SK-MEL-5 (cell line): Measurements from ENCODE around the gene DENND10. TPM values are rescaled to one million over a fixed set of nuclear protein-coding genes. Genes with fewer than 3 reads are reported as not detected.
"Not testable (repeated sequence)": the region's sequence is repeated elsewhere in the genome, so short reads cannot be mapped to it uniquely, and the experiment has no call there.

Experiments
- DNase-seq: peaks from one replicate; pipeline ENCODE4 v3.0.0-alpha.2; 2016; ENCODE audit warnings: low read depth, low spot score
- in situ Hi-C: cut with HindIII; loops from 2 replicates; pipeline ENCODE4 v1.10.0; 2016; ENCODE audit warnings: low sequenced_read_pairs, high pct_unique_total_duplicates, low pct_unique_long_range_greater_than_20kb
- total RNA-seq: library from RNA; depleted of rRNA; stranded (reverse); fragments of >200 nt; shearing (Covaris generic); gene quantifications from 2 replicates; pipeline ENCODE4 v1.2.3, GENCODE V29; 2014

The DENND10 gene
- total RNA-seq, 1 experiment from 2014 or later, result 55.6 TPM

DNA sequence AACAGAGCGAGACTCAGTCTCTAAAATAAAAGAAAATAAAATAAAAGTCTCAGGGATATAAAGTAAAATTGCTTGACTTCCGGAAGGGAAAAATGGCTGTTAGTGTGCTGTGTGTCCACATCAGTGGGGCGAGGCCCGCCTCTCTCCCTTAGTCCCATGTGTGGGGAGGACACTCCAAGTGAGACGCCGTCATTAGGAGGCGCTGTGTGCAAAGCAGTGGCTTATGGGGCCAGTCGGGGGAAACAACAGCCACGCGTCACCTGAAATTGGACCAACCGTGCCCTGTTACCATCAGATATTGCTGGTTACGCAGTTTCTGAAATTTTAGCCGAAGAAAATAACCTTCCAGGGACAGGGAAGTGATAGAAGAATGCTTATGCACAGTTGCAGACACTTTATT, 45.8 kb downstream of the DENND10 start:
- DNase-seq, result peak; percentile 57
- in situ Hi-C loops, result no loop called here

DNA sequence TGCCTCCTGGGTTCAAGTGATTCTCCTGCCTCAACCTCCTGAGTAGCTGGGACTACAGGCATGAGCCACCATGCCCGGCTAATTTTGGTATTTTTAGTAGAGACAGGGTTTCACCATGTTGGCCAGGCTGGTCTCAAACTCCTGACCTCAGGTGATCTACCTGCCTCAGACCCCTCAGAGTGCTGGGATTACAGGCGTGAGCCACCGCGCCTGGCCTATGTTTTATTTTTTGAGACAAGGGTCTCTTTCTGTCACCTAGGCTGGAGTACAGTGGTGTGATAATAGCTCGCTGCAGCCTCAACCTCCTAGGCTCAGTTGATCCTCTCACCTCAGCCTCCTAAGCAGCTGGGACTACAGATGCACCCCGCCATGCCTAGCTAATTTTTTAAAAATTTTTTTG, 47.7 kb downstream of the DENND10 start:
- in situ Hi-C loops, DNase-seq: not testable (repeated sequence)

DNA sequence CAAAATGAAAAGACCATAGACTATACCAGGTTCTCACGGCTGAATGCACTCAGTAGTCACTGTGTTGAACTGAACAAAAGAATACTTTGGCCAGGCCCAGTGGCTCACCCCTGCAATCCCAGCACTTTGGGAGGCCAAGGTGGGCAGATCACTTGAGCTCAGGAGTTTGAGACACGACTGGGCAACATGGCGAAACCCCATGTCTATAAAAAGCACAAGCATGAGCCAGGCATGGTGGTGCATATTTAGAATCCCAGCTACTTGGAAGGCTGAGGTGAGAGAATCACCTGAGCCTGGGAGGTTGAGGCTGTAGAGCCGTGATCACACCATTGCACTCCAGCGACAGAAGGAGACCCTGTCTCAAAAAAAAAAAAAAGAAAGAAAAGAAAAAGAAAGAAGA, 49.1 kb downstream of the DENND10 start:
- in situ Hi-C loops, result no loop called here
- no peak for DNase-seq

DNA sequence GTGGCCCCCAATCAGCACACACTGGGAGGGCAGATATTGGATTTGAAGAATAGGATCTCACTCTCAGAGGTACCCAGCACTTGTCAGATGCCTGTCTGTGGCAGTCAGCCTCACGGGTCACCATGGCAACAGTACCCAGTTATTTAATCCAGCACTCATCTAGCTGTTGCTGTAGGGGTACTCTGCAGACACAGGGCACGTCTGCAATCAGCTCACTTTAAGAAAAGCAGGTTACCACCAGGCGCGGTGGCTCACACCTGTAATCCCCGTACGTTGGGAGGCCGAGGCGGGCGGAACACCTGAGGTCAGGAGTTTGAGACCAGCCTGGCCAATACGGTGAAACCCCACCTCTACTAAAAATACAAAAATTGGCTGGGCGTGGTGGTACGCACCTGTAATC, 49.7 kb downstream of the DENND10 start:
- no peak for DNase-seq

DNA sequence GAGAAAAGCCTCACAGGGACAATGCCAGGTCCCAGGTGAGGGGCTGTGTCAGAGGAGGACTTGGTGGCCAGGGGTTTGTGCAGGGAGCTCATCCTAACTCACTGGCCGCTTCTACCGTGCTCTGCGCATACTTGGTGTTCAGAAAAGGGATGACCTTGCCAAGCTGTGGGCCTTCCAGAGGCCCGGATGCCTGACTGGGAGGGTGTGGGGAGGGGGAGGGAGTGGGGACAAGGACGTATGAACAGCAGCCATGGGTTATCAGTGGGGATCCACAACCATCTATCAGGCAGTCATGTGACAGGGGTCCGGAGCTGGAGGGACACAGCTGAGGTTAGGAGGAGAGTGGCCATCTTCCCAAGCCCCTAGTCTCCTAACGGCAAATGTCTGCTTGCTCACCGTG, 55.4 kb downstream of the DENND10 start:
- in situ Hi-C loops, result no loop called here
- DNase-seq, result no peak

More for the DNA sequence above, 49.7 kb downstream of the DENND10 start:
- in situ Hi-C loops, result no loop called here

DNA sequence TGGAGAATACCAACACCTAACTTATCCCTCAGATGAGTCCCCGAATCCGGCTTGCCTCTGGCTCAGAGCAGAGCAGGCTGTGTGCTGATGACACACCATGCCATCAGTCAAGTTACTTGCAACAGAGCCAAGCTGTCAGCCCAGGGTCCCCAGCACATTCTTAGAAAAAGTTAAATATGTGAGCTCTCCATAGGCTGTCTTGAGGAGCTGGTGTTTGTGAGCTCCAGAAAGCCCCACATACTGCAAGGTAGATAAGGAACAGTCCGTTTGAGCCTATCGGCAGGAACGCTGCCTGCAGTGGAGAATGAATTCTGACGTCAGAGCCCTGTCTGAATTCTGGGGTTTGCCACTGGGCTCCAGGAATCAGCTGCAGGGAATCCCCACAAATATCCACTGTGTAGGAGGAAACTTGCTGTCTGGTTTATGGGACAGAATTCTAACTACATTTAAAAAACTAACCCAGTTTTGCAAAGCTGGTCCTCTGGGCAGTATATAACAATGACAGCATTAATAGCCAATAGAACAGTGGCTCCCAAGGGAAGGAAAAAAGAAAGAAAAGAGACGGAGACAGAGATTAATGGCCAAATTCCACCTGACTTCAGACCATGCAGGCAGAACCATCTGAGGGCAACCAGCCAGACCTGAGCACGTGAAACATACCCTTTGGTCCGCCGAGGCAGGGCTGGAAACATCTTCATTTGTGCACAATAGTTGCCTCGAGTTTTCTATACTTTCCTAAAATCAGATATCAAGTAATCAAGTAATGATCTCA, 58.0 kb downstream of the DENND10 start:
- no peak for DNase-seq
- in situ Hi-C loops, result no loop called here

DNA sequence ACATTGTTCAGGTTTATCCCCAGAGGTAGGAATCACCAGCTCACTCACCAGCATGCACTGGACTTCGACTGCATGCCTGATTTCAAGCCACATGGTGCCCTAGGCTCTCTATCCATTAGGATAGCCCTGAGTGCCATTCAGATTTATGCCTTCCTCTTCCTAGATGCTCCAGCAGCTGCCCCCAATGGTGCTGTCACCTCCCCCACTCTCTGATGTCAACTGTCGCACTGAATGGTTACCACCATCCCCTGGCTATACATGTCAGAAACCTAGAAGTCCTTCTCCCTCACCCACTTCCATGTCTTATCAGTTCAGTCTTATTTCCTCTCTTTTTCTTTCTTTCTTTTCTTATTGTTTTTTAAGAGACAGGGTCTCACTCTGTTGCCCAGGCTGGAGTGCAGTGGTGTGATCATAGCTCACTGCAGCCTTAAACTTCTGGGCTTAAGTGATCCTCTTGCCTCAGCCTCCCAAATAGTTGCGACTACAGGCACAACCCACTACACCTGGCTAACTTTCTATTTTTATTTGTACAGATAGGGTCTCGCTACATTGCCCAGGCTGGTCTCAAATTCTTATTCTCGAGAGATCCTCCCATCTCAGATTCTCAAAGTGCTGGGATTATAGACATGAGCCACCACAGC, 58.7 kb downstream of the DENND10 start:
- DNase-seq, result no peak

DNA sequence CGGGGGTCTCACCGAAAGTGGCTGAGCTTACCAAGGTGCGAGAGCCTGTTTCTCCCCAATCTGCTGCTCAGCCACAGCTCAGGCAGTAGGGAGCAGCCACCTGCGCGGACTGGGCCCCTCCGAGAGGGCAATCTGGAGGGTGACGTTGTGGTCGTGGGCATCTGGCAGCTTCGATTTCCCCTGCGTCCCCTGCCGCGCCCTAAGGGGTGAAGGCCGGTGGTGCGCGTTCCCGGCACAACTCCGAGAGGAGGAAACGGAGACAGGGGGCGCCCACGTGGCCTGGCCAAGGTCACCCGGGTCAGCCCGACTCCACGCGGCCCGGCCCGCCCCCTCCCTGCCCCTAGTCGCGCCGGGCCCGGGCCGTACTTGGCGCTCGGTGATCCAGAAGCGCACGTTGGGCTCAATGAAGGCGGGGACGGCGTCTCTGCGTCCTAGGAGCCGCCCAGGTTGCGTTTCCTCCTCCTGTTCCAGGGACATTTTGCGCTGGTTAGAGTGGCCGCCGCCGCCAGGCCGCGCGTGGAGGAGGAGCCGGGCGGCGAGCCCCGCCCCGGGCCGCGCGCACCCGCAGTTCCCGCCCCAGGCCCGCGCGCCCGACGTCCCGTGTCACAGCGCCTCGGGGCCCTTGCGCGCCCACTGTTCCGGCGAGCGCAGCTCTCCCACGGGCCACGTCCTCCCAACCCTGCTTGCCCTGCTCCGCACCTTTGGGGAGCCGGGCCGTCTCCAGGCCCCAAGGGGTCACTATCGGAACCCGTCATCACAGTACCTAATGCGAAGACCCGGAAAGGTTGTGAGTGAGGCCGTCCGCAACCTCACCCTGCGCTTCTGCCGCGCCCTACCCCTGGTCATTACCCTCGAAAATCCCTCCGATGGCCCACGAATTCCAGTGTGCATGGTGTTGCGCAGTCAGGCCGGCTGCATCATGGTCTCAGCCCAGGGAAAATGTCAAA, 61.5 kb downstream of the DENND10 start, which contains the start of gene SFXN4:
Gene SFXN4, minus strand, starts transcription at position 544 of the 947 bp plus-strand sequence. Its CDS starts 67 bp downstream, at position 477.
- DNase-seq, result peak; percentile 58
- in situ Hi-C loops, result no loop called here

More for the DNA sequence above, 58.7 kb downstream of the DENND10 start:
- in situ Hi-C loops, result no loop called here

DNA sequence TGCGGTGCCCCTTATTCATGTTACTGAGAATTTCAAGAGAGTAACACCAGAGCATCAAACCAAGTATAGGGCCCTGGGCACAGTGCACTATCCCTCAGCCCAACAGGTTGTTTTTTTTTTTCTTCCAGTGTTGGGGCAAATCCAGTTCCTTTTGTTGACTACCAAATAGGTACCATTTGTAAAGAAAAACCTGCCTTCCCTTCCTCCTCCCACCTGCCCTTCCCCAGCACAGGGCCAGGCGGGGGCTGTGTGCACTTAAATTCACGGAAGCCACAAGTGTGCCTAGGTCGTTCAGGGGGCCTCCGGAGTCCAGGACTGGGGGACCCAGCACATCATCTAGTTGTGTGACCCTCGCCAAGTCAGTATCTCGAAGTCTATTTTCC, 62.2 kb downstream of the DENND10 start:
- in situ Hi-C loops, result no loop called here
- DNase-seq, result no peak

DNA sequence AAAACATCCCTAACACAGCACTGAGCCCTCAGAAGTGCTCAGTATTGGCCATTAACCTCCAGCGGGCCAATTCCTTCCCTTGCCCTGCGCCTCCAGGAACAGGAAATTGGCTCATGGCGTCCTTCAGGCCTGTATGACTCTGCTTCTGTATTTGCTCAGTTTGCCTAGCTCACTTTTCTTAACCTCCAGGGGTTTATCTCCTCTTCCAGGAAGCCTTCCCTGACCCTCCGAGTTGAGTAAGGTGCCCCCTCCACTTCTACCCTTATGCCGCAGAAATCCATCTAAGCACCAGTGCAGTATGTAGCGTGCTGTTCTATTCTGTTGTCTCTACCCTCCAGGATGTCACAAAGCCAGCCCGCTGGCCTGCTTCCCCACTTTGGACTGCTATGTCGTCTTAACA, 62.7 kb downstream of the DENND10 start:
- DNase-seq, result no peak
- in situ Hi-C loops, result no loop called here

DNA sequence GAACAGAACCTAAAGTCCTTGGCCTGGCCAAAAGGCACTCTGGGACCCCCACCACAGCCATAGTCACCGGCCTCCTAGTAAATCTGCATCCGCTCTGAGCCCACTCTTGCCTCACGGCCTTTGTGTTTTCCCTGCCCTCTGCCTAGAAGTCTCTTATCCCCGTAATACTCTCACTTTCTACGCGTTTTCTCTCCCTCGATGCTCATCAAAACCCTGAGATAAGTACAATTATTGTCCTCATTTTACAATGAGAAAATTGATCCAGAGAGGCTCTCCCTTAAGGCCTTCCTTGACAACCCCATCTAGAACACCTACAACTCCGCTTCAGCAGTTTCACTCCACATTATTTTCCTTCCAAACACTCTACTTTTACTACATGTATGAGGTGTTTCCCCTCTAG, 63.1 kb downstream of the DENND10 start:
- in situ Hi-C loops, result no loop called here
- no peak for DNase-seq

DNA sequence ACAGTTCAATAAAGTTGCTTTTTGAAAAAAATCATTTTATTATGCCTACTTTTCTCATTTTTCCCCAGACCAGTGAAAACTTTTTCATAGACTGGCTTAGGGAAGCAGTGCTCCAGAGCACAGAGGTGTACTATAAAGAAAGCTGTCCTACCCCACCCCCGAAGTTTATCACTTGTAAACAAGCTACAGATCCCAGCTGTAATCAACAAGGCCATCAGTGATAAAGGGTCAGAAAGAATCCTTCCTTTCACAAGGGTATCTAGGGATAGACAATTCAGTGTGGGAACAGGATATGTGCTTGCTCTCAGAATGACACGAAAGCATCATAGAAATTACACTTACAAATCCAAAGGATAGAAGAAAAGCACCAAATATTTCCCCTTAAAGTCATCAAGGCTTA, 70.2 kb downstream of the DENND10 start:
- no peak for DNase-seq
- in situ Hi-C loops, result no loop called here

DNA sequence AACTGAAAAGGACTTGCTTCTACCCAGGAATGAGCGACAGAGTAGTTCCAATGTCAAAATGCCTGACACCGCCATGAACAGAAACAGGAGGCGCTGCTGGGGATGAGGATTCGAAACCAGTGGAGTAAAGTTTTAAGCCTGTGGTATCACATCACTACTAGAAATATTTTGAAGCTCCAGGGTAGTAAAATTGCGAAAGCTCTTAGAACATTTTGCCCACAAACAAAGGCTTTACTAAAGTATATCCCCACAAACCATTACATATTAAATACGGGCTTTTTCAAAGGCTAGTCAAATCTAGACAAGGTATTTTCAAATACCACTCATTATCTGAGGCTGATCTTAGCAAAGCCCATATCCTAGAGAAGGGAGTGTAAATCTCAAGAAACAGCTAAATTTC, 72.3 kb downstream of the DENND10 start:
- in situ Hi-C loops, result no loop called here
- DNase-seq, result no peak

DNA sequence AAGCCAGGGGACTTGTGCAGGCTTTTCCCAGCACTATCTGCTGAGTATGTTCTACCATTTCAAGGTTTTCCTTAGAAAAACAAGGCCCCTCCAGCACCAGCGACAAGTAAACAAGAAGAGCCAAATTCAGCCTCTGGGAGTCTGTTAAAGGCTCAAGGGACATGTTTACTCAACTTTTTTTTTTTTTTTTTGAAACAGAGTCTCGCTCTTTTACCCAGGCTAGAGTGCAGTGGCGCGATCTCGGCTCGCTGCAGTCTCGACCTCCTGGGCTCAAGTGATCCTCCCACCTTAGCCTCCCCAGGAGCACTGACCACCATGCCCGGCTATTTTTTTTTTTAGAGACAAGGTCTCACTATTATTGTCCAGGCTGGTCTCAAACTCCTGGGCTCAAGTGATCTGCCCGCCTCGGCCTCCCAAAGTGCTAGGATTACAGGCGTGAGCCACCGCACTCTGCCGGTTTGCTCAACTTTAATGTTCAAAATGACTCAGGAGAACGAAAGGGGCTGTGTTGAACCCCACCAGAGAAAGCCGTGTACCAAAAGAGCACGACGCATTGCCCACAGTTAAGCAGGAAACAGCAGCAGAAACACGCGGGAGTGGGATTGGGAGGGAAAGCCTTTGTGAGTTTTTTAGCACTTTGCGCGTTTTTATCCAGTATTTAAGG, 73.9 kb downstream of the DENND10 start:
- in situ Hi-C loops, result no loop called here

DNA sequence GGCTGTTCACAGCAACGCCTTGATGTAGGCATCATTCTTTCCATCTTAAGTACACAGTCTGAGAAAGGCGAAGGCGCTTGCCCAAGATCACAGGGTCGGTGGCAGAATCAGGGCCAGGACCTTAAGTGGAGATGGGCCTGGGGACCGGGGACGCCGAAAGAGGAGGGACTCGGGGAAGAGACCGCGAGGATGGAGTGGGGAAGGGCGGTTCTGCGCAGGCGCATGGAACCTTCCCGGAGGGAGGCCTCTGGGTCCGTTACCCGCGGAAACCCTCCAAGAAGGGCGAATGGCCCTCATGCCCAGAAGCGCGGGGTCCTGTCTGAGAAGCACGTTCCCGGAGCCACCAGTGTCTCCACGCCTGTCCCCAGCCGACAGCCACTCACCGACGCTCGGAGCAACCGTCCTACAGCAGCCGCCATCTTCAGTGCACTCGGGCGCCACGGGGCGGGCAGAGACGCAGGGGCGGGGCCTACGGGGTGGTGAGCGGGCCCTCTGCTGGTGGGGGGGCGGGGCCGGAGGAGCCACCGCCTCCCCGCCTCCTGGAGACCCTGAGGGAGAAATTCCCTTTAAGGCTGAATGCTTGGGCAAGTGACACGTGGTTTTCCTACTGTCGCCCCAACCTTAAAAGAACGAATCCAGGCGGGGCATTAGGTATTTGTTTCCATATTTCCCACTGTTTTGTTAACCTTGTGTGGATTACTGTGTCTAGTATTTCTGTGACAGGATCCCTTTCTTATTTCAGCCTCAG, 74.6 kb downstream of the DENND10 start, which contains the start of gene PRDX3:
Gene PRDX3, minus strand, starts transcription at position 441 of the 748 bp plus-strand sequence. Its CDS starts 22 bp downstream, at position 419.
- peak; percentile 88 for DNase-seq
- in situ Hi-C loops, result no loop called here

More for the DNA sequence above, 73.9 kb downstream of the DENND10 start:
- DNase-seq, result no peak

DNA sequence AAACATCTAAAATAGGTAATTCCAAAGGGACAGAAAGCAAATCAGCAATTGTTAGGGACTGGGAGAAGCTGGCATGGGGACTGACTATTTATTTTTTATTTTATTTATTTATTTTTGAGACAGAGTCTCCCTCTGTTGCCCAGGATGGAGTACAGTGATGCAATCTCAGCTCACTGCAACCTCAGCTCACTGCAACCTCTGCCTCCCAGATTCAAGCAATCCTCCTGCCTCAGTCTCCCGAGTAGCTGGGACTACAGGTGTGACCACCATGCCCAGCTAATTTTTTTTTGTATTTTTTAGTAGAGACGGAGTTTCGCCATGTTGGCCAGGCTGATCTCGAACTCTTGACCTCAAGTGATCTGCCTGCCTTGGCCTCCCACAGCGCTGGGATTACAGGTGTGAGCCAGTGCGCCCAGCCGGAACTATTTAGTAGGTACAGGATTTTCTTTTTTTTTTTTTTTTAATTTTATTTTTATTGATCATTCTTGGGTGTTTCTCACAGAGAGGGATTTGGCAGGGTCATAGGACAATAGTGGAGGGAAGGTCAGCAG, 77.0 kb downstream of the DENND10 start:
- DNase-seq, in situ Hi-C loops: not testable (repeated sequence)
